K562 (cell line): ENCODE results near the gene FAM83G. TPM values are rescaled to one million over a fixed set of nuclear protein-coding genes. Genes with fewer than 3 reads are reported as not detected.

Source experiments
- ATAC-seq: fragments of 200-7000 bp; cut with Tn5 transposase; 3 replicates; pipeline ENCODE4 v1.9.1; 2020; ENCODE audit warnings: moderate library complexity
- BruUV-seq: library from RNA; stranded (reverse); fragments of 400-500 nt; replicated peaks from 2 replicates; lab custom pipeline; 2021; lab: Mats Ljungman, UMichigan
- CTCF ChIA-PET: fragments of 300-600 bp; formaldehyde crosslinking; extraction: SDS; loops from one replicate; lab custom pipeline; 2021; ENCODE audit warnings: low intra/inter-chr PET ratio; lab: Yijun Ruan, JAX
- POLR2A ChIA-PET: fragments of 300-600, 350-650 bp; sonication (Branson Sonifier 250); formaldehyde crosslinking; extraction: SDS; loops from one replicate; lab custom pipeline; 2021; ENCODE audit warnings: antibody characterized with exemption, inconsistent platforms; lab: Yijun Ruan, JAX
- DNase-seq, 4 experiments: peaks; one replicate each; pipeline versions ENCODE4 v3.0.0 to v3.0.0-alpha.2; 2011 to 2018; ENCODE audit warnings: low spot score in 3 of 4, mixed read lengths in 3 of 4; ENCODE audit errors: extremely low read depth in 1 of 4
- FAIRE-seq: peaks from 2 replicates; lab custom pipeline; 2011; peaks lifted over from hg19 to GRCh38; lab: Jason Lieb, UNC
- H2AFZ ChIP-seq: 2 replicates; pipeline ENCODE4 v1.6.0; 2011; ENCODE audit warnings: low read depth, low read length, control low read depth, inconsistent platforms
- H3K27ac ChIP-seq: fragments of 200-600 bp; 3 replicates; pipeline ENCODE4 v1.8.0; 2011; ENCODE audit warnings: low read depth, mild to moderate bottlenecking, control low read depth, inconsistent platforms, low read length, moderate library complexity, mixed read lengths; ENCODE audit errors: extremely low read depth
- H3K27me3 ChIP-seq, 2 experiments: fragments of 300-600 bp in 1 of 2; 2 replicates in 1 of 2; 3 replicates in 1 of 2; pipeline versions ENCODE4 v1.6.0 to v1.8.0; 2011; ENCODE audit warnings: inconsistent platforms in 2 of 2, low read length in 2 of 2, mild to moderate bottlenecking in 1 of 2, mixed read lengths in 1 of 2, moderate library complexity in 1 of 2; ENCODE audit not compliant: control insufficient read depth in 2 of 2, insufficient read depth in 2 of 2
- H3K36me3 ChIP-seq: fragments of 300-600 bp; 3 replicates; pipeline ENCODE4 v1.8.0; 2011; ENCODE audit warnings: mild to moderate bottlenecking, low read length, inconsistent platforms; ENCODE audit not compliant: control insufficient read depth, insufficient read depth
- H3K4me1 ChIP-seq, 2 experiments: fragments of 200-600 bp in 1 of 2; replicated peaks in 1 of 2; 2 replicates in 1 of 2; 3 replicates in 1 of 2; pipeline versions ENCODE4 v1.5.1 to v1.8.0; 2011; ENCODE audit warnings: inconsistent platforms in 2 of 2, low read length in 2 of 2, mild to moderate bottlenecking in 1 of 2, mixed read lengths in 1 of 2, moderate library complexity in 1 of 2; ENCODE audit not compliant: control insufficient read depth in 2 of 2, insufficient read depth in 2 of 2
- H3K4me2 ChIP-seq: 2 replicates; pipeline ENCODE4 v1.6.1; 2011; ENCODE audit warnings: low read length, control low read depth, inconsistent platforms, mixed read lengths; ENCODE audit not compliant: insufficient read depth
- H3K4me3 ChIP-seq: fragments of 200-600 bp; sonication (generic), shearing (Covaris generic); 2 replicates; pipeline ENCODE4 v1.5.1; 2016; ENCODE audit warnings: control low read depth, inconsistent platforms
- H3K79me2 ChIP-seq: fragments of 200-600 bp; 3 replicates; pipeline ENCODE4 v1.8.0; 2011; ENCODE audit warnings: low read length, inconsistent platforms; ENCODE audit not compliant: control insufficient read depth, insufficient read depth
- H3K9ac ChIP-seq, 2 experiments: 2 replicates each; pipeline versions ENCODE4 v1.6.0 to v1.6.1; 2011; ENCODE audit warnings: low read depth in 2 of 2, low read length in 2 of 2, control low read depth in 1 of 2, inconsistent platforms in 1 of 2, mild to moderate bottlenecking in 1 of 2, mixed read lengths in 1 of 2; ENCODE audit not compliant: insufficient read depth in 1 of 2
- H3K9me1 ChIP-seq: one replicate; pipeline ENCODE4 v1.6.0; 2011; ENCODE audit warnings: inconsistent platforms, mild to moderate bottlenecking, low read length, moderate library complexity; ENCODE audit not compliant: control insufficient read depth, insufficient read depth
- H3K9me3 ChIP-seq: replicated peaks from 2 replicates; pipeline ENCODE4 v1.5.1; 2011; ENCODE audit warnings: low read depth, low read length, inconsistent platforms; ENCODE audit not compliant: control insufficient read depth, insufficient read depth
- H4K20me1 ChIP-seq: replicated peaks from 2 replicates; pipeline ENCODE4 v1.6.1; 2011; ENCODE audit warnings: low read length, inconsistent platforms, mixed read lengths; ENCODE audit not compliant: control insufficient read depth, insufficient read depth
- CBX1 ChIP-seq: sonication (generic); IDR thresholded peaks from 2 replicates; pipeline ENCODE4 v1.6.1; 2016; ENCODE audit warnings: antibody characterized with exemption, low read depth, mild to moderate bottlenecking
- FOXA1 ChIP-seq: fragments of 450-650 bp; IDR thresholded peaks from 2 replicates; pipeline ENCODE4 v1.6.1; 2016; ENCODE audit warnings: mild to moderate bottlenecking, borderline replicate concordance
- MEF2A ChIP-seq: IDR thresholded peaks from 2 replicates; pipeline ENCODE4 v1.6.1; 2011; ENCODE audit warnings: low read depth, mild to moderate bottlenecking, low read length, moderate library complexity; ENCODE audit not compliant: control insufficient read depth
- NCOA1 ChIP-seq: fragments of 450-650 bp; IDR thresholded peaks from 2 replicates; pipeline ENCODE4 v1.6.1; 2016; ENCODE audit warnings: low read depth
- RCOR1 ChIP-seq, 2 experiments: IDR thresholded peaks; 2 replicates each; pipeline ENCODE4 v1.6.1; 2012; ENCODE audit warnings: low read depth in 2 of 2, low read length in 2 of 2, borderline replicate concordance in 1 of 2, improper control_type of control experiment in 1 of 2
- ZNF507 ChIP-seq: conservative IDR thresholded peaks from 2 replicates; pipeline ENCODE4 v1.6.1; 2017; ENCODE audit warnings: missing genetic modification characterization, missing compliant biosample characterization
- WGBS: fragments of 100-300 bp; shearing (Covaris generic); methylation state at CpG from one replicate; pipeline ENCODE4 v1.1.6; 2016; ENCODE audit warnings: low coverage, mixed read lengths; ENCODE audit not compliant: insufficient coverage; ENCODE audit errors: missing lambda C conversion rate; 5-methylcytosine and 5-hydroxymethylcytosine counted together
- in situ Hi-C: fragments of 300-500 bp; cut with MboI; formaldehyde crosslinking; loops from 4 replicates; pipeline ENCODE4 v1.15.0; 2018; ENCODE audit warnings: inconsistent platforms, mixed read lengths
- intact Hi-C: fragments of 100-400 bp; cut with micrococcal nuclease; formaldehyde crosslinking; loops from 2 replicates; pipeline ENCODE4 v1.14.2; 2022
- polyA plus RNA-seq, 8 experiments: library from polyadenylated mRNA; depleted of rRNA in 4 of 8; stranded (reverse) in 5 of 8; unstranded in 3 of 8; fragments of >200 nt; fragmentation: Nextera tagmentation in 2 of 8; fragmentation: Illumina TruSeq in 1 of 8; extraction: Ambion mirVana in 2 of 8; extraction: Trizol in 1 of 8; gene quantifications; 2 replicates each; pipeline versions ENCODE4 v1.2.1 to v1.2.3, GENCODE V29; 2011 to 2014; ENCODE audit warnings: inconsistent platforms in 1 of 8, missing spikeins in 1 of 8
- total RNA-seq, 7 experiments: library from RNA; depleted of rRNA in 6 of 7; stranded (reverse); fragments of >200 nt in 6 of 7; fragmentation: Illumina TruSeq in 2 of 7; extraction: Trizol in 2 of 7; gene quantifications; 2 replicates each; pipeline versions ENCODE4 v1.2.1 to v1.2.3, GENCODE V29; 2011 to 2021; ENCODE audit warnings: low replicate concordance in 1 of 7

FAM83G gene
- total and polyA plus RNA-seq, 9 of the 15 experiments (the other 6 are each of a cell fraction or from before 2014, with no cell fraction given) = 0.04 to 10.3 (median 4.5) TPM; not detected in 1

- TF ChIP-seq MEF2A (no peak), FOXA1 (no peak), RCOR1 (IDR thresholded peaks at IDR 0.05; ENCODE audit: borderline replicate concordance in 1 of 2, low read depth in 2 of 2, low read length in 2 of 2) (no peak), NCOA1 (no peak), ZNF507 (tag) (no peak)
Observed at GRCh38 chr17:18962494-18962815, 42.1 kb downstream of the FAM83G start (continued).

- DNase-seq = no peak
- H3K4me2 ChIP-seq = no peak overlapping the region
- CTCF ChIA-PET = interaction anchor here (0.8 kb wide), 1 partner anchor 336 kb away, joined by 4 read pairs; no protein-coding TSS in a partner anchor
Observed at GRCh38 chr17:18961634-18962493, 42.7 kb downstream of the FAM83G start.

More at GRCh38 chr17:18961634-18962493, 42.7 kb downstream of the FAM83G start:
- Histone ChIP-seq H3K27me3 (no peaks in the 10 kb centered on the region), H3K4me3 (no peak overlapping the region), H2AFZ (no peak overlapping the region), H4K20me1 (no peaks in the 10 kb centered on the region), H3K79me2 (no peaks in the 10 kb centered on the region), H3K36me3 (no peaks in the 10 kb centered on the region), H3K9ac (no peak overlapping the region), H3K4me1 (peaks cover 0 to 30% of the 10 kb centered on the region in 2 experiments; a peak in 2 of 5 replicates), H3K9me1 (no peaks in the 10 kb centered on the region), H3K27ac (no peak overlapping the region), H3K9me3 (no peaks in the 10 kb centered on the region)
- in situ Hi-C loops = no loop called here
- 40% methylated on average over 8 of the region's 16 CpGs for WGBS
- TF ChIP-seq CBX1 = no peak
- POLR2A ChIA-PET = interaction anchor here (0.6 kb wide), 2 partner anchors 7 to 14 kb away, joined by 3 to 4 read pairs; no protein-coding TSS in a partner anchor
- FAIRE-seq (no peak), ATAC-seq (no peak)
- intact Hi-C loops = no loop called here
- no TSS peak for BruUV-seq
